CD8-positive, alpha-beta memory T cell (primary cell): ENCODE data around the gene EEFSEC. TPM values are rescaled to one million over a fixed set of nuclear protein-coding genes. Genes with fewer than 3 reads are reported as not detected.
"Not testable (repeated sequence)": the region's sequence is repeated elsewhere in the genome, so short reads cannot be mapped to it uniquely, and the experiment has no call there.

Experiments
- CTCF ChIA-PET: fragments of 350-600 bp; sonication (Branson Sonifier 250); formaldehyde crosslinking; loops from one replicate; lab custom pipeline; 2021; ENCODE audit warnings: antibody characterized with exemption; lab: Charles Lee
- POLR2A ChIA-PET: fragments of 350-600 bp; sonication (Branson Sonifier 250); formaldehyde crosslinking; loops from one replicate; lab custom pipeline; 2021; ENCODE audit warnings: antibody characterized with exemption; lab: Charles Lee
- DNase-seq, 5 donors: peaks; one replicate each; pipeline versions ENCODE4 v3.0.0 to v3.0.0-alpha.2; 2020 to 2022; ENCODE audit warnings: mixed read lengths in 1 of 5
- H3K27ac ChIP-seq: one replicate; pipeline ENCODE4 v1.7.0; 2013; ENCODE audit warnings: low read depth, mild to moderate bottlenecking, low read length, moderate library complexity
- H3K27me3 ChIP-seq: 2 replicates; pipeline ENCODE4 v1.7.0; 2013; ENCODE audit warnings: low read length, mild to moderate bottlenecking; ENCODE audit not compliant: insufficient read depth, poor library complexity, severe bottlenecking
- H3K36me3 ChIP-seq: 2 replicates; pipeline ENCODE4 v1.7.0; 2013; ENCODE audit warnings: mild to moderate bottlenecking, low read length, moderate library complexity; ENCODE audit not compliant: insufficient read depth
- H3K4me1 ChIP-seq: 2 replicates; pipeline ENCODE4 v1.7.0; 2013; ENCODE audit warnings: mild to moderate bottlenecking, low read length, moderate library complexity; ENCODE audit not compliant: insufficient read depth
- H3K4me3 ChIP-seq: 2 replicates; pipeline ENCODE4 v1.7.0; 2013; ENCODE audit warnings: mild to moderate bottlenecking, low read length
- H3K9me3 ChIP-seq: 2 replicates; pipeline ENCODE4 v1.7.0; 2013; ENCODE audit warnings: mild to moderate bottlenecking, low read length
- H3K27ac Mint-ChIP-seq, 8 donors: one replicate each; pipeline ENCODE4 v1.8.0; 2020 to 2021; ENCODE audit warnings: mixed read lengths in 8 of 8, mild to moderate bottlenecking in 6 of 8, inconsistent platforms in 3 of 8, moderate library complexity in 3 of 8
- H3K27me3 Mint-ChIP-seq, 2 donors: one replicate each; pipeline ENCODE4 v1.8.0; 2020 to 2021; ENCODE audit warnings: mixed read lengths in 2 of 2, mild to moderate bottlenecking in 1 of 2, moderate library complexity in 1 of 2
- H3K36me3 Mint-ChIP-seq, 3 donors: one replicate each; pipeline ENCODE4 v1.8.0; 2020 to 2021; ENCODE audit warnings: mixed read lengths in 3 of 3, inconsistent platforms in 1 of 3, mild to moderate bottlenecking in 1 of 3
- H3K4me1 Mint-ChIP-seq, 3 donors: one replicate each; pipeline ENCODE4 v1.8.0; 2020 to 2021; ENCODE audit warnings: mixed read lengths in 3 of 3, inconsistent platforms in 1 of 3, mild to moderate bottlenecking in 1 of 3
- H3K4me3 Mint-ChIP-seq, 7 donors: one replicate each; pipeline ENCODE4 v1.8.0; 2020 to 2021; ENCODE audit warnings: mixed read lengths in 7 of 7, mild to moderate bottlenecking in 6 of 7, moderate library complexity in 4 of 7, inconsistent platforms in 2 of 7
- H3K9me3 Mint-ChIP-seq, 5 donors: one replicate each; pipeline ENCODE4 v1.8.0; 2020 to 2022; ENCODE audit warnings: mixed read lengths in 5 of 5, mild to moderate bottlenecking in 3 of 5, moderate library complexity in 2 of 5, inconsistent platforms in 1 of 5
- polyA plus RNA-seq: library from polyadenylated mRNA; unstranded; fragments of 300-500 nt; fragmentation: Illumina TruSeq; gene quantifications from one replicate; pipeline ENCODE4 v1.2.3, GENCODE V29; 2021
- total RNA-seq, 2 experiments: library from RNA; stranded (reverse); gene quantifications; one replicate each; pipeline ENCODE4 v1.2.3, GENCODE V29; 2021

EEFSEC gene
- total and polyA plus RNA-seq, 3 experiments from 2014 or later: 20.4 to 28.6 (median 21.8) TPM

DNA sequence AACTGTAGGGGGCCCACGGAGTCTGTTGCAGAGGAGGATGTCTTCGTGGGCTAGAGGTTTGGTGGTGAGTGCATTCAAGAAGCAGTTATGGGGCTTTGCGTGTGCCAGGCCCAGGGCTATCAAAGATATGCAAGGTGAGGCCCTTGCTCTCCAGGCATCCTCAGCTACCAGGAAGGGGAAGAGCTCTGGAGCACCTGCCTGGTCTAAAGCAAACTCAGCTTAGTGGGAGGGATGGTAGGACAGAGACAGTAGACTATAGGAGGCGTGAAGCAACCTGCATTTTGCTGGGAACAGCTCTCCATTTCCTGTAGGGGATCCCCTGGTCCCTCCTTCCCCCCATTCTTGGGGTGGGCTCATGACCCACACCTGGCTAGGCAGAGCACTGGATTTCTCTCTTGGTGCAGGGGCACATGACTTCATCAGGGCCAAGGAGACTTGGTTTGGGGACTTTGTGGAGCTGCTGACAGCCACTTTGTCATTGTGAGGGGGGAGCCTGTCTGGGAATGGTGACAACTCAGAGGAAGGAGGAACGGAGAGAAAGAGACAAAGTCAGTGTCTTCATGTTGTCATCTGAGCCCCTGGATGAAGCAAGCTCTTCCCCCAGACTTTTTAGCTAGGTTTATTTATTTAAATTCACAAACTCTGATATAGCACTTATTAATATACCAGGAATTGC lies 8.6 kb upstream of the EEFSEC start:
- H3K9me3 Mint-ChIP-seq: no peaks in the 10 kb centered on the region
- CTCF ChIA-PET: interaction anchor here (0.9 to 1.6 kb wide), 3 partner anchors 9 to 49 kb away, joined by 3 to 10 read pairs (median 4); partner anchors contain the start of gene EEFSEC
- Histone ChIP-seq H3K27ac (no peak overlapping the region), H3K36me3 (no peaks in the 10 kb centered on the region), H3K27me3 (no peaks in the 10 kb centered on the region), H3K4me1 (no peaks in the 10 kb centered on the region), H3K4me3 (no peak overlapping the region), H3K9me3 (no peaks in the 10 kb centered on the region)
- peaks cover 0 to 4% of the 10 kb centered on the region in 2 donors for H3K27me3 Mint-ChIP-seq
- peak overlapping the region in 1 of 8 donors; percentile 75 for H3K27ac Mint-ChIP-seq
- no peak overlapping the region for H3K4me3 Mint-ChIP-seq
- H3K4me1 Mint-ChIP-seq: no peaks in the 10 kb centered on the region
- POLR2A ChIA-PET: no interaction called here
- H3K36me3 Mint-ChIP-seq: peaks cover 2 to 6% (median 5%) of the 10 kb centered on the region in 3 donors
- no peak for DNase-seq

DNA sequence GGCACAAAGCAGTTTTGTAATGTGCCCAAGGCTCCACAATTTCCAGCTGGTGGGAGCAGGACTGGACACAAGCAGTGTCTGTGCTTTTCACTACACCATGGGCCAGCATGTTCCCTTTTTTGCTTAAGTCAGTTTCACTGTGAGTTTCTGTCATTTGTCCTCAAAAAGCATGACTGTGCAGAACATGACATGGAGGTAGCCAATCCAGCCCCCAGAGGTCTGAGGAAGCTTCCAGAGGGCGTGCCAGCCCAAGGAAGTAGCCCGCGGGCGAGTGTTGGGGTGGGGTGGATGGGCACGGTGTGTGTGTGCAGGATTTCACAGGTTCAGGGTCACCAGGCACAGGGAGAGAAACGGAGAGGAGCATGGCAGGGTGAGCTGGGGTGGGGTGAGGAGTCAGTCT lies 8.0 kb upstream of the EEFSEC start:
- Histone ChIP-seq H3K36me3 (no peaks in the 10 kb centered on the region), H3K27ac (no peak overlapping the region), H3K4me1 (no peaks in the 10 kb centered on the region), H3K27me3 (no peaks in the 10 kb centered on the region), H3K4me3 (no peak overlapping the region), H3K9me3 (no peaks in the 10 kb centered on the region)
- CTCF ChIA-PET: interaction anchor here (1.6 kb wide), 2 partner anchors 12 to 50 kb away, joined by 4 to 10 read pairs; no protein-coding TSS in a partner anchor
- POLR2A ChIA-PET: no interaction called here
- Mint-ChIP-seq H3K4me3 (no peak overlapping the region), H3K4me1 (no peaks in the 10 kb centered on the region), H3K36me3 (peaks cover 2 to 6% (median 5%) of the 10 kb centered on the region in 3 donors), H3K9me3 (no peaks in the 10 kb centered on the region), H3K27me3 (peaks cover 0 to 4% of the 10 kb centered on the region in 2 donors), H3K27ac (no peak overlapping the region)
- DNase-seq: no peak

DNA sequence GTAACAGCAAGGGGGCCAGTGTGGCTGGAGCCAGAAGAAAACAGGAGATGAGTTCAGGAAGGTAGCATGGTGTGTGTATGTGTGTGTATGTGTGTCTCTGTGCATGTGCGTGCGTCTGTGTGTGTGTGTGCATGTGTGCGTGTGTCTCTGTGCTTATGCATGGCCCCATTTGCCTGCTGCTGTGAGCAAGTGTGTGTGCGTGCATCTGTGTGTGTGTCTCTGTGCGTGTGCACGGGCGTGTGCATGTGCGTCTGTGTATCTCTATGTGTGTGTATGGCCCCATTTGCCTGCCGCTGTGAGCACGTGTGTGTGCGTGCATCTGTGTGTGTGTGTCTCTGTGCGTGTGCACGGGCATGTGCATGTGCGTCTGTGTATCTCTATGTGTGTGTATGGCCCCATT lies 7.1 kb upstream of the EEFSEC start:
- H3K27me3 Mint-ChIP-seq: peaks cover 0 to 4% of the 10 kb centered on the region in 2 donors
- no peaks in the 10 kb centered on the region for H3K27me3 ChIP-seq
- H3K4me1 Mint-ChIP-seq: no peaks in the 10 kb centered on the region
- no peak overlapping the region for H3K27ac ChIP-seq
- H3K4me3 ChIP-seq: no peak overlapping the region
- H3K9me3 ChIP-seq: no peaks in the 10 kb centered on the region
- H3K36me3 ChIP-seq: no peaks in the 10 kb centered on the region
- ChIA-PET CTCF (no interaction called here), POLR2A (no interaction called here)
- no peak overlapping the region for H3K27ac Mint-ChIP-seq
- no peaks in the 10 kb centered on the region for H3K4me1 ChIP-seq
- H3K36me3 Mint-ChIP-seq: peaks cover 2 to 6% (median 5%) of the 10 kb centered on the region in 3 donors
- H3K4me3 Mint-ChIP-seq: no peak overlapping the region
- DNase-seq: no peak
- no peaks in the 10 kb centered on the region for H3K9me3 Mint-ChIP-seq

DNA sequence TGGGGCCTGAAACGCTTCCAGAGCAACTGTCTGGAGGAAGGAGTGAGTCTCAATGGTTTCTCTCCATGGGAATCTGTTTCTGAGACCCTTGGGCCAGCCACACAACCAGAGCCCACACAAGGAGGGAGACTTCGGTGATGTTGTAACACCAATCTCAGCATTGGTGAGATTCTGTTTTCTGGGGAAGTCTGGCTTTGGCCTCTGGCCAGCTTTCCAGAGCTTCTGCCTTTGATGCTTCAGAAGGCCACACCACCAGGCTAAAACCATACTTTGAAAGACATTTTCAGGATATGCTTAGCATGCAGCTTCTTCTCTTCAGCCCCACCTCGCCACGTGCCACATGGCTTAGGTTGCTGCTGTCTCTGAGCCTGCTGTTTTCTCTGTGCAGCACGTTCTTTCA lies 3.6 kb upstream of the EEFSEC start:
- H3K27me3 ChIP-seq: no peaks in the 10 kb centered on the region
- ChIA-PET POLR2A (no interaction called here), CTCF (no interaction called here)
- DNase-seq: no peak
- Mint-ChIP-seq H3K9me3 (no peaks in the 10 kb centered on the region), H3K27me3 (peaks cover 0 to 3% of the 10 kb centered on the region in 2 donors), H3K36me3 (peaks cover 5 to 9% (median 6%) of the 10 kb centered on the region in 3 donors), H3K4me3 (no peak overlapping the region), H3K27ac (peak overlapping the region in 1 of 8 donors; percentile 0), H3K4me1 (peaks cover 13 to 22% (median 21%) of the 10 kb centered on the region in 3 donors)
- peaks cover 2% of the 10 kb centered on the region for H3K4me1 ChIP-seq
- no peaks in the 10 kb centered on the region for H3K36me3 ChIP-seq
- no peaks in the 10 kb centered on the region for H3K9me3 ChIP-seq
- H3K27ac ChIP-seq: no peak overlapping the region
- H3K4me3 ChIP-seq: no peak overlapping the region

DNA sequence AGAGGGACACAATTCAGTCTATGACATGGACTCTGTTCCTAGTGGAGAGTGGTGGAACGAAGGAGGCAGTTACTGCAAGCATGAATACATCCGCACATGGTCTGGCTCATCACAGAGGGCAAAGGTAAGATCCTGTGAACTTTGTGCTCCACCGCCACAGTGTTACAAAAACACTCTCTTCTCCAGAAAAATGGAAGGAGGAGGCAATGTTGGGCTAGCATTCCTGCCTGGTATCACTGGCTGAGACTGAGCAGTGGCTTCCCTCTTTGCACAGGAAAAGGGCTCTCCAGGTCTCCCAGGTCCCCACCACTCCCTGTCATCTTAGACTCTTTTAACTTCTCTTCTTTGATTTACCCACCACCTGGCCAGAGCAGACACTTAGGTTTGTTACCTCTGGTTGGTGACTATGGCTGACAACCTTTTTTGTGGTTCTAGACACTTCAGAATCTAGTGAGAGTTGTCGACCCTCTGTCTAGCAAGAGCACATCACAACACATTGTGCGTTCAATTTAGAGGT lies 1.5 kb upstream of the EEFSEC start:
- peaks cover 9% of the 10 kb centered on the region for H3K4me1 ChIP-seq
- peaks cover 0 to 15% (median 3%) of the 10 kb centered on the region in 3 donors for H3K36me3 Mint-ChIP-seq
- no peaks in the 10 kb centered on the region for H3K9me3 Mint-ChIP-seq
- H3K9me3 ChIP-seq: no peaks in the 10 kb centered on the region
- no peaks in the 10 kb centered on the region for H3K36me3 ChIP-seq
- H3K4me1 Mint-ChIP-seq: peaks cover 21 to 40% (median 38%) of the 10 kb centered on the region in 3 donors
- peak in 1 of 5 donors; percentile 8 for DNase-seq
- POLR2A ChIA-PET: no interaction called here
- H3K4me3 Mint-ChIP-seq: peak overlapping the region; percentile 12 to 71 (median 54)
- no peak overlapping the region for H3K4me3 ChIP-seq
- H3K27me3 Mint-ChIP-seq: peaks cover 0 to 1% of the 10 kb centered on the region in 2 donors
- H3K27ac ChIP-seq: no peak overlapping the region
- CTCF ChIA-PET: interaction anchor here (2.6 kb wide), 1 partner anchor 170 kb away, joined by 9 read pairs; no protein-coding TSS in a partner anchor
- H3K27me3 ChIP-seq: no peaks in the 10 kb centered on the region
- H3K27ac Mint-ChIP-seq: peak overlapping the region; percentile 17 to 87 (median 68)

DNA sequence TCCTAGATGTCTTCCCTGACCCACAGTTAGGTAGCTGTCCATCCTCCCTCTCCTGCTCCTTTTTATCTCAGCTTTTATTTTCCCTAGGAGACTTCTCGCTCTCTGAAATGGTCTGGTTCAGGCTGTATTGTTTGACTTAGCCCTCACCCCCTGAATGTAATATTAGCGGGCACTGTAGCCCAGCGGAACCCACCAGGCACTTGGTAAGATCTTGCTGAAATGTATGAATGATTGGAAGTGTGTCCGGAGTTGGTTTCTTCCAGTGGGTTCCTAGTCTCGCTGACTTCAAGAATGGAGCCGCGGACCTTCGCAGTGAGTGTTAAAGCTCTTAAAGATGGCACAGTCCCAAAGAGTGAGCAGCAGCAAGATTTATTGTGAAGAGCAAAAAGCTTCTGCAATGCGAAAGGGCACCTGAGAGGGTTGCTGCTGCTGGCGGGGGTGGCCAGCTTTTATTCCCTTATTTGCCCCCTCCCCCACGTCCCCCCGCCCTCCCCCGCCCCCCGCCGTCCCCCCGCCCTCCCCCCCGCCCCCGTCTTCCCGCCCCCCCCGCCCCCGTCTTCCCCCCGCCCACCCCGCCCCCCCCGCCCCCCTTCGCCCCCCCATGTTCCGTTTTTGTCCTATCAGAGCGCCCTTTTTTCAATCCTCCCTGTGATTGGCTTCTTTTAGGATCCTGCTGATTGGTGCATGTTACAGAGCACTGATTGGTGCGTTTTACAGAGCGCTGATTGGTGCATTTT lies 694 bp upstream of the EEFSEC start:
- Mint-ChIP-seq H3K36me3 (peaks cover 0 to 22% (median 6%) of the 10 kb centered on the region in 3 donors), H3K4me1 (peaks cover 21 to 41% (median 40%) of the 10 kb centered on the region in 3 donors), H3K4me3 (peak overlapping the region; percentile 85 to 99 (median 93)), H3K27me3 (peaks cover 0 to 1% of the 10 kb centered on the region in 2 donors), H3K9me3 (no peaks in the 10 kb centered on the region), H3K27ac (peak overlapping the region; percentile 86 to 99 (median 92))
- POLR2A ChIA-PET: interaction anchor here (0.7 to 1.5 kb wide), 2 partner anchors 29 to 99 kb away, joined by 4 to 15 read pairs; partner anchors contain the start of gene RUVBL1
- CTCF ChIA-PET: interaction anchor here (1.5 to 2.6 kb wide), 3 partner anchors 19 to 169 kb away, joined by 6 to 9 read pairs (median 8); partner anchors contain the start of gene RUVBL1
- Histone ChIP-seq H3K36me3 (peaks cover 4% of the 10 kb centered on the region), H3K4me1 (peaks cover 9% of the 10 kb centered on the region), H3K4me3 (peak overlapping the region; percentile 82), H3K9me3 (no peaks in the 10 kb centered on the region), H3K27me3 (no peaks in the 10 kb centered on the region), H3K27ac (peak overlapping the region; percentile 62)
- peak in 1 of 5 donors; percentile 28 for DNase-seq

DNA sequence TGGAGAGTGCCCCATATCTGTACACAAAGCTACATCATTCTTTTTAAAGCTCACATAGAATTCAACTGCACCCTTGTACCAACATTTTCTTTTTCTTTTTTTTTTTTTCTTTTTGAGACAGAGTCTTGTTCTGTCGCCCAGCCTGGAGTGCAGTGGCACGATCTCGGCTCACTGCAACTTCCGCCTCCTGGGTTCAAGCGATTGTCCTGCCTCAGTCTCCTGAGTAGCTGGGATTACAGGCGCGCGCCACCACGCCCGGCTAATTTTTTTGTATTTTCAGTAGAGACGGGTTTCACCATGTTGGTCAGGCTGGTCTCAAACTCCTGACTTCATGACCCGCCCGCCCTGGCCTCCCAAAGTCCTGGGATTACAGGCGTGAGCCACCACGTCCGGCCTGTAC lies 1.1 kb downstream of the EEFSEC start:
- H3K36me3 ChIP-seq: peaks cover 11% of the 10 kb centered on the region
- Mint-ChIP-seq H3K4me3 (peak overlapping the region; percentile 85 to 99 (median 93)), H3K27ac (peak overlapping the region in 7 of 8 donors; percentile 21 to 87 (median 80)), H3K4me1 (peaks cover 21 to 49% (median 47%) of the 10 kb centered on the region in 3 donors), H3K36me3 (peaks cover 6 to 36% (median 9%) of the 10 kb centered on the region in 3 donors)
- DNase-seq, H3K4me1 ChIP-seq, H3K27me3 ChIP-seq, H3K9me3 Mint-ChIP-seq, H3K27me3 Mint-ChIP-seq, H3K9me3 ChIP-seq: not testable (repeated sequence)
- ChIA-PET CTCF (interaction anchor here (0.8 to 2.6 kb wide), 4 partner anchors 10 to 167 kb away, joined by 3 to 9 read pairs (median 6); partner anchors contain the start of gene RUVBL1), POLR2A (interaction anchor here (0.6 kb wide), 1 partner anchor 28 kb away, joined by 5 read pairs; no protein-coding TSS in a partner anchor)
- peak overlapping the region; percentile 7 for H3K4me3 ChIP-seq
- peak overlapping the region; percentile 60 for H3K27ac ChIP-seq
